Activated CD4-positive, alpha-beta T cell treated with anti-CD3 and anti-CD28 coated beads for 36 hours (primary cell): ENCODE results near the gene SHLD2. TPM values are rescaled to one million over a fixed set of nuclear protein-coding genes. Genes with fewer than 3 reads are reported as not detected.
"Not testable (repeated sequence)": the region's sequence is repeated elsewhere in the genome, so short reads cannot be mapped to it uniquely, and the experiment has no call there.

Experiments
- ATAC-seq: fragments of 200-7000 bp; cut with Tn5 transposase; one replicate; pipeline ENCODE4 v1.10.0; 2021; ENCODE audit warnings: mild to moderate bottlenecking, moderate library complexity
- CTCF ChIA-PET: fragments of 350-600 bp; sonication (Branson Sonifier 250); formaldehyde crosslinking; loops from one replicate; lab custom pipeline; 2021; ENCODE audit warnings: antibody characterized with exemption; lab: Charles Lee
- POLR2A ChIA-PET: fragments of 350-600 bp; sonication (Branson Sonifier 250); formaldehyde crosslinking; loops from one replicate; lab custom pipeline; 2021; ENCODE audit warnings: antibody characterized with exemption, inconsistent platforms; lab: Charles Lee
- DNase-seq: peaks from one replicate; pipeline ENCODE4 v3.0.0-alpha.2; 2020
- H3K27ac Mint-ChIP-seq: one replicate; pipeline ENCODE4 v1.8.0; 2021; ENCODE audit warnings: mixed read lengths
- H3K27me3 Mint-ChIP-seq: one replicate; pipeline ENCODE4 v1.8.0; 2021; ENCODE audit warnings: mixed read lengths
- H3K36me3 Mint-ChIP-seq: one replicate; pipeline ENCODE4 v1.8.0; 2021; ENCODE audit warnings: low read depth, mixed read lengths
- H3K4me1 Mint-ChIP-seq: one replicate; pipeline ENCODE4 v1.8.0; 2021; ENCODE audit warnings: mixed read lengths
- H3K4me3 Mint-ChIP-seq: one replicate; pipeline ENCODE4 v1.8.0; 2021; ENCODE audit warnings: mild to moderate bottlenecking, moderate library complexity, mixed read lengths
- H3K9me3 Mint-ChIP-seq: one replicate; pipeline ENCODE4 v1.8.0; 2021; ENCODE audit warnings: low read depth, mixed read lengths
- intact Hi-C, 2 experiments: fragments of 100-400 bp; cut with DNase I in 1 of 2; cut with micrococcal nuclease in 1 of 2; formaldehyde crosslinking; loops; one replicate each; pipeline versions ENCODE4 v1.14.2 to v1.15.1; 2022 to 2024; cut with DNase I, micrococcal nuclease
- total RNA-seq, 2 experiments: library from RNA; stranded (reverse); gene quantifications; one replicate each; pipeline ENCODE4 v1.2.3, GENCODE V29; 2021

Gene SHLD2
- total RNA-seq, 2 experiments from 2014 or later = 29.7 to 29.9 TPM

DNA sequence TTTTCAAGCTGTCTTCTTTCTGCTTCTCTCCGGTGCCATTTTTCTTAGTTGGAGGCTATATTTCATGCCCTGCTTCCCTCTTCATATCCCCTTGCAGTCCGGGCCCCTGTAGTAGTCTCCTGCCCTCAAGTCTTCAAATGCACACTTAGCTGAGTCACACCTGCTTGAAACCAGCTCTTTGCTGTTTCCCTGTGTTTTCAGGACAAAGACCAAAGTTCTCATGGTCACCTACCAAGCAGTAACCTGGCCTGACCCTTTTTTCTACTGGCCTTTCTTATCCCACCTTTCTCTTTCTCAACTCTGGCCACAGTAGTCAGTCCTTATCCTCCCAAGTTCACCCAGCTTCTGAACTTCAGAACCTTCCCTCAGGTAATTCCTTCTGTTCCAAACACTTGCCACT lies 28.8 kb upstream of the SHLD2 start:
- H3K27ac Mint-ChIP-seq = no peak overlapping the region
- no peaks in the 10 kb centered on the region for H3K9me3 Mint-ChIP-seq
- ChIA-PET POLR2A (no interaction called here), CTCF (no interaction called here)
- no peak for DNase-seq
- ATAC-seq = no peak
- intact Hi-C loops = no loop called here
- H3K36me3 Mint-ChIP-seq = peaks cover 45% of the 10 kb centered on the region
- H3K4me1 Mint-ChIP-seq = no peaks in the 10 kb centered on the region
- H3K4me3 Mint-ChIP-seq = no peak overlapping the region
- H3K27me3 Mint-ChIP-seq = no peaks in the 10 kb centered on the region

DNA sequence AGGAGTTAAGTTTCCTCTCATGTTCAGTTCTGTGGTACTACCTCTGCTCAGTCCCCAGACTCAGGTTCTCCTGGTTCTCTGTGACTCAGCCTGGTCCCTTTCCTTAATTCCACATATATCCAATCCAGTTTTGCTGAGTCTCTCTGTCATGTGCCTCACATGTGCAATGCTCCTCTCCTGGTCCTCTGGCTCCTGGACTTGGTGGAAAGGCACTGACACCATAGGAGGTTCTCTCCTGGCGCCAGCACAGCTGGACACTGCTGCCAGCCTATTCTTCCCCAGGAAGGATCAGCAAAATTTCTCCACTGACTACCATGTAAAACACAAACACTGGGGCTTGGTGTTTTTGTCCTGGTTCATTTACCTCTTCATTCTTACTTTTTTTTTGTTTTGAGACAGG lies 28.1 kb upstream of the SHLD2 start:
- DNase-seq (no peak), ATAC-seq (no peak)
- POLR2A ChIA-PET = no interaction called here
- CTCF ChIA-PET = no interaction called here
- Mint-ChIP-seq H3K36me3 (peaks cover 42% of the 10 kb centered on the region), H3K4me1 (no peaks in the 10 kb centered on the region), H3K9me3 (no peaks in the 10 kb centered on the region), H3K27ac (peak overlapping the region; percentile 7), H3K27me3 (no peaks in the 10 kb centered on the region), H3K4me3 (no peak overlapping the region)
- intact Hi-C loops = no loop called here

DNA sequence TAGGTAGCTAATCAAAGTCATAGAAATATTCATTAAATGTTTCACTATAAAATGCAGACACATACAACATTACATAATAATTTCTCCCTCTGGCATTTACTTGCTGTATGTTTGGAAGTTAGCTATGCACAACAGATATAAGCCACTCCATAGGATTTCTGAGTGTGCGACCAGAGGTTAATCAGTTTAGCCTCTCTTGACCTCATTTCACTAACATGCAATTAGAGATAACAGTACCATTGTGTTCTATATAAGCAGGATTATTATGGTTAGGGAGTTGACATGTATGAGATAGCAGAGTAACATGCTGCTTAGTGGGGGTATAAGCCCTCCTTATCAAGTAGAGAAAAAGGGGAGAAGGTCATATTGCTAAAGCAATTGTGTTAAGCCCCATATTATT lies 26.7 kb upstream of the SHLD2 start:
- DNase-seq = no peak
- H3K27me3 Mint-ChIP-seq = no peaks in the 10 kb centered on the region
- ATAC-seq = no peak
- H3K4me3 Mint-ChIP-seq = no peak overlapping the region
- ChIA-PET POLR2A (no interaction called here), CTCF (interaction anchor here (0.7 kb wide), 1 partner anchor 17 kb away, joined by 3 read pairs; no protein-coding TSS in a partner anchor)
- intact Hi-C loops = no loop called here
- no peaks in the 10 kb centered on the region for H3K4me1 Mint-ChIP-seq
- no peak overlapping the region for H3K27ac Mint-ChIP-seq
- H3K9me3 Mint-ChIP-seq = no peaks in the 10 kb centered on the region
- peaks cover 44% of the 10 kb centered on the region for H3K36me3 Mint-ChIP-seq

DNA sequence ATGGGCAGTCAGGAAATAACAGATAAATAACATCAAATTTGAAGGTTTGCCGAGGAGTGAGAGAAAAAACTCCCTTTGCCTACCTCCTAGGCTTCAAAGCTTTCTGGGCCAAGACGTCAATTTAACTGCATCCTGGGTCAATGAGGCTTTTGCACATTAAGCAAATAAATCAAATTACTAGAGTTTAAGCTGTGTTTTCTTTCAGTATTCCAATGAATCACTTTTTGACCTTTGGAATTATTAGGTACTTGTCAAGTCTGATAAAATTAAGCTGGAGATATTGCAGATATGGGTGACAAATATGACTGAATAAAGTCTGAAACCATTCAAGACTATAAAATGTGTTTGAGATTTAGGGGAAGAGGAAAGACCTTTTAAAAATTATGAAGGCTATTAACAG lies 22.6 kb upstream of the SHLD2 start:
- ATAC-seq (no peak), DNase-seq (no peak)
- no peaks in the 10 kb centered on the region for H3K9me3 Mint-ChIP-seq
- H3K4me3 Mint-ChIP-seq = no peak overlapping the region
- peaks cover 6% of the 10 kb centered on the region for H3K4me1 Mint-ChIP-seq
- ChIA-PET CTCF (interaction anchor here (0.6 kb wide), 1 partner anchor 145 kb away, joined by 3 read pairs; no protein-coding TSS in a partner anchor), POLR2A (no interaction called here)
- no peaks in the 10 kb centered on the region for H3K27me3 Mint-ChIP-seq
- peaks cover 25% of the 10 kb centered on the region for H3K36me3 Mint-ChIP-seq
- H3K27ac Mint-ChIP-seq = no peak overlapping the region
- intact Hi-C loops = no loop called here

DNA sequence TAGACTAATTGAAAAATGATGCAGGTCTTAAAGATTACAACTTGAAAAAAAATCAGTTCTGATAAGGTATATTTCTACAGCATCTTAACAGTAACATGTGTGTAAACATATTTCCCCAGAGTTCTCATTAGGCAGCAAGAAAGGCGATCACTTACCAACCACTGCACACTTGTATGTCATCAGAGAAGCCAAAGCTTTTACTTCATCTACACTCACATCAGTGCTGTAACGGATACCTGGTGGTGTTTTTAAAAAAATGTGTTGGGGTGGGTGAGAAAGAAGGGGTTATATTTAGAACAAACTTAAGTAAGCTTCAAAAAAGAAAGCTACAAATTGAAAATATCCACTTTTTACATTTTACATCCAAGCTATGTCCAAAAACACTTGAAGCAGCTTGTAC lies 18.6 kb upstream of the SHLD2 start:
- POLR2A ChIA-PET, H3K4me3 Mint-ChIP-seq, CTCF ChIA-PET, ATAC-seq, intact Hi-C loops, H3K27ac Mint-ChIP-seq, DNase-seq, H3K27me3 Mint-ChIP-seq, H3K9me3 Mint-ChIP-seq: not testable (repeated sequence)
- H3K4me1 Mint-ChIP-seq = peaks cover 19% of the 10 kb centered on the region
- H3K36me3 Mint-ChIP-seq = peaks cover 15% of the 10 kb centered on the region

- H3K9me3 Mint-ChIP-seq = no peaks in the 10 kb centered on the region
- no peaks in the 10 kb centered on the region for H3K27me3 Mint-ChIP-seq
- CTCF ChIA-PET = no interaction called here
- H3K4me3 Mint-ChIP-seq = no peak overlapping the region
- DNase-seq (no peak), ATAC-seq (no peak)
- H3K27ac Mint-ChIP-seq = no peak overlapping the region
- peaks cover 43% of the 10 kb centered on the region for H3K4me1 Mint-ChIP-seq
- intact Hi-C loops = no loop called here
- peaks cover 17% of the 10 kb centered on the region for H3K36me3 Mint-ChIP-seq
- POLR2A ChIA-PET = no interaction called here
Measured at GRCh38 chr10:87079106-87079836, 15.7 kb upstream of the SHLD2 start.

- H3K27ac Mint-ChIP-seq, ATAC-seq, H3K4me3 Mint-ChIP-seq, intact Hi-C loops, H3K27me3 Mint-ChIP-seq, POLR2A ChIA-PET, H3K9me3 Mint-ChIP-seq, CTCF ChIA-PET, DNase-seq: not testable (repeated sequence)
- Mint-ChIP-seq H3K36me3 (peaks cover 22% of the 10 kb centered on the region), H3K4me1 (peaks cover 52% of the 10 kb centered on the region)
Measured at GRCh38 chr10:87080621-87081020, 14.4 kb upstream of the SHLD2 start.

DNA sequence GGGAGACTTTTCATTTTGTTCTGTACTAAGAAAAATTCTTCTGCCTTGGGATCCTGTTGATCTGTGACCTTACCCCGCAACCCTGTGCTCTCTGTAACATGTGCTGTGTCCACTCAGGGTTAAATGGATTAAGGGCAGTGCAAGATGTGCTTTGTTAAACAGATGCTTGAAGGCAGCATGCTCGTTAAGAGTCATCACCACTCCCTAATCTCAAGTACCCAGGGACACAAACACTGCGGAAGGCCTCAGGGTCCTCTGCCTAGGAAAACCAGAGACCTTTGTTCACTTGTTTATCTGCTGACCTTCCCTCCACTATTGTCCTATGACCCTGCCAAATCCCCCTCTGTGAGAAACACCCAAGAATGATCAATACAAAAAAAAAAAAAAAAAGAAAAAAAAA lies 13.4 kb upstream of the SHLD2 start:
- Mint-ChIP-seq H3K27ac (peak overlapping the region; percentile 85), H3K4me1 (peaks cover 60% of the 10 kb centered on the region)
- not testable (repeated sequence) for H3K4me3 Mint-ChIP-seq

GRCh38 chr10:87082219-87082618 lies 12.8 kb upstream of the SHLD2 start:
- peaks cover 62% of the 10 kb centered on the region for H3K4me1 Mint-ChIP-seq
- H3K27me3 Mint-ChIP-seq, POLR2A ChIA-PET, H3K9me3 Mint-ChIP-seq, ATAC-seq, DNase-seq, intact Hi-C loops: not testable (repeated sequence)
- peak overlapping the region; percentile 85 for H3K27ac Mint-ChIP-seq
- peak overlapping the region; percentile 12 for H3K4me3 Mint-ChIP-seq
- peaks cover 32% of the 10 kb centered on the region for H3K36me3 Mint-ChIP-seq
- CTCF ChIA-PET = interaction anchor here (1.5 kb wide), 1 partner anchor 11 kb away, joined by 7 read pairs; no protein-coding TSS in a partner anchor

More for the DNA sequence above, 13.4 kb upstream of the SHLD2 start:
- DNase-seq, intact Hi-C loops, ATAC-seq, CTCF ChIA-PET, H3K27me3 Mint-ChIP-seq, H3K9me3 Mint-ChIP-seq, POLR2A ChIA-PET: not testable (repeated sequence)
- peaks cover 27% of the 10 kb centered on the region for H3K36me3 Mint-ChIP-seq

GRCh38 chr10:87083576-87084290 lies 11.3 kb upstream of the SHLD2 start:
- H3K4me3 Mint-ChIP-seq = peak overlapping the region; percentile 23
- ChIA-PET CTCF (interaction anchor here (0.8 to 1.5 kb wide), 3 partner anchors 9 to 138 kb away, joined by 4 to 8 read pairs (median 5); no protein-coding TSS in a partner anchor), POLR2A (interaction anchor here (0.6 to 1.6 kb wide), 4 partner anchors 9 to 117 kb away, joined by 3 to 17 read pairs (median 6); partner anchors contain the start of genes GLUD1 and SHLD2)
- intact Hi-C loops = loop anchor here in 1 of 2 experiments (1.0 kb wide), 1 partner anchor 10 kb away; no protein-coding TSS in a partner anchor
- ATAC-seq (peak; percentile 75), DNase-seq (peak; percentile 28)
- peaks cover 63% of the 10 kb centered on the region for H3K4me1 Mint-ChIP-seq
- not testable (repeated sequence) for H3K27me3 Mint-ChIP-seq, H3K9me3 Mint-ChIP-seq
- H3K27ac Mint-ChIP-seq = peak overlapping the region; percentile 88
- peaks cover 43% of the 10 kb centered on the region for H3K36me3 Mint-ChIP-seq

DNA sequence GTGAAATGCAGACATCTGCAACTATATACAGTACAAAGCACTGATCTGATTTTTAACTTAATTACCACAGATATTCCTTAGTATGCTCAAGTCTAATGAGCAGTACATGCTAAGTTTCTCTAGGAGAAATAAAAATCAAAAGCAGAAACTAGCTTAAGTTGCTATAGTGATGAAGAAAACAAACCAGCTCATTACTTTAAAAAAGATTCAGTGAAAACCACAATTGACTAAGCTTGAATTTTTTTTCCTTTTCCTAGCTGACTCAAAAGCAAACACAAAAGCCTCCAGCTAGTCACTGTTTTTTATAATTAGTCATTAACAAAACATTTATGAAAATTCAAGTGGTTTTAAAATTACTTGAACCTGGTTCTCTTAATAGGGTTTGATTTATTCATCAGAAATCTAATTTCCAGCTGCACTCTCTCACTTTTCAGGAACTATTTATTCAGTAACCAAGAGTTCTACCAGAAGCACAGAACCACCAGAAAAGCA lies 10.7 kb upstream of the SHLD2 start:
- peak overlapping the region; percentile 88 for H3K27ac Mint-ChIP-seq
- not testable (repeated sequence) for H3K27me3 Mint-ChIP-seq, H3K9me3 Mint-ChIP-seq, DNase-seq
- H3K4me1 Mint-ChIP-seq = peaks cover 68% of the 10 kb centered on the region
- ChIA-PET POLR2A (interaction anchor here (0.6 to 1.6 kb wide), 5 partner anchors 8 to 118 kb away, joined by 3 to 17 read pairs (median 3); partner anchors contain the start of genes GLUD1 and SHLD2), CTCF (interaction anchor here (0.8 to 1.5 kb wide), 3 partner anchors 8 to 139 kb away, joined by 4 to 8 read pairs (median 5); no protein-coding TSS in a partner anchor)
- peaks cover 45% of the 10 kb centered on the region for H3K36me3 Mint-ChIP-seq
- peak overlapping the region; percentile 30 for H3K4me3 Mint-ChIP-seq
- intact Hi-C loops = loop anchor here in 1 of 2 experiments (1.0 kb wide), 1 partner anchor 9 kb away; no protein-coding TSS in a partner anchor
- ATAC-seq = peak; percentile 73
